Suprapubic skin (tissue), 3 donors: ENCODE measurements around the gene SRRM3.

Experiments used
- CTCF ChIP-seq, 2 donors: fragments of 200-600 bp in 1 of 2; fragments of 450-650 bp in 1 of 2; sonication (generic) in 1 of 2; IDR thresholded peaks; one replicate each; pipeline ENCODE4 v1.5.1; 2016 to 2019; ENCODE audit warnings: antibody characterized with exemption in 2 of 2, mild to moderate bottlenecking in 1 of 2, moderate library complexity in 1 of 2
- POLR2A ChIP-seq, 2 donors: fragments of 450-650 bp; IDR thresholded peaks; one replicate each; pipeline ENCODE4 v1.6.1; 2017; ENCODE audit warnings: antibody characterized with exemption in 2 of 2, mild to moderate bottlenecking in 2 of 2, moderate library complexity in 2 of 2

DNA sequence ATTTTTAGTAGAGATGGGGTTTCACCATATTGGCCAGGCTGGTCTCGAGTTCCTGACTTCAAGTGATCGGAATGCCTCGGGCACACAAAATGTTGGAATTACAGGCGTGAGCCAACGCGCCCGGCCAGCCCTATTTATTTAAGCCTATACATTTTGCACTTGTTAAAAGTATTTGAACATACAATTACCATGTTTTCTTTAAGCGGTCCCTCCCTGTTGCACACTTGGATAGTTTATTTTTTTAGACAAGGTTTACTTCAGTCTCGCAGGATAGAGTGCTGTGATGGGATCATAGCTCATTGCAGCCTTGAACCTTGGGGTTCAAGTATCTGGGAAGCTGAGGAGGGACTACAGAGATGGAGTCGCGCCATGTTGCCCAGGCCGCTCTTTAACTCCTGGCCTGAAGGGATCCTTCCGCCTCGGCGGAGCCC, 35.7 kb upstream of the SRRM3 start:
- no peak for TF ChIP-seq CTCF (IDR thresholded peaks at IDR 0.05)
- no peak for TF ChIP-seq POLR2A (IDR thresholded peaks at IDR 0.05)
